Uterus (tissue), 4 donors: Measurements from ENCODE around the gene CFP. TPM values are rescaled to one million over a fixed set of nuclear protein-coding genes. Genes with fewer than 3 reads are reported as not detected.

Experiments
- DNase-seq, 2 donors: peaks; one replicate each; pipeline ENCODE4 v3.0.0-alpha.2; 2019 to 2020
- H3K27ac ChIP-seq, 2 donors: fragments of 200-600 bp; sonication (generic); 1 replicate in 1 of 2; 2 replicates in 1 of 2; pipeline ENCODE4 v1.5.1; 2016 to 2018
- H3K27me3 ChIP-seq, 2 donors: fragments of 200-600 bp; sonication (generic); one replicate each; pipeline ENCODE4 v1.5.1; 2018 to 2019; ENCODE audit warnings: control low read depth in 1 of 2
- H3K36me3 ChIP-seq, 2 donors: fragments of 200-600 bp; sonication (generic); one replicate each; pipeline ENCODE4 v1.5.1; 2019; ENCODE audit warnings: control low read depth in 1 of 2
- H3K4me1 ChIP-seq, 2 donors: fragments of 200-600 bp; sonication (generic); one replicate each; pipeline ENCODE4 v1.5.1; 2018 to 2019; ENCODE audit warnings: control low read depth in 1 of 2
- H3K4me3 ChIP-seq, 2 donors: fragments of 200-600 bp; sonication (generic); 1 replicate in 1 of 2; 2 replicates in 1 of 2; pipeline ENCODE4 v1.5.1; 2018 to 2019; ENCODE audit warnings: mild to moderate bottlenecking in 1 of 2
- H3K9me3 ChIP-seq, 2 donors: fragments of 200-600 bp; sonication (generic); one replicate each; pipeline ENCODE4 v1.5.1; 2019; ENCODE audit warnings: control low read depth in 1 of 2
- POLR2A ChIP-seq, 2 donors: fragments of 450-650 bp; IDR thresholded peaks; one replicate each; pipeline ENCODE4 v1.6.1; 2016; ENCODE audit warnings: antibody characterized with exemption in 2 of 2, mild to moderate bottlenecking in 1 of 2, moderate library complexity in 1 of 2
- intact Hi-C: fragments of 100-400 bp; cut with DNase I; formaldehyde crosslinking; loops from one replicate; pipeline ENCODE4 v1.15.1; 2023; ENCODE audit warnings: low total_unique reads
- total RNA-seq, 4 donors: library from RNA; depleted of rRNA in 3 of 4; stranded (reverse); fragments of >200 nt in 3 of 4; gene quantifications; one replicate each; pipeline versions ENCODE4 v1.1.0 to v1.2.4, GENCODE V29; 2014 to 2023
- TF ChIP-seq, protein P1 (sequence below), 4 experiments: fragments of 200-600 bp in 2 of 4; fragments of 450-650 bp in 2 of 4; sonication (generic) in 2 of 4; IDR thresholded peaks; one replicate each; pipeline ENCODE4 v1.5.1; 2016 to 2019; ENCODE audit warnings: antibody characterized with exemption in 4 of 4, mild to moderate bottlenecking in 2 of 4, moderate library complexity in 1 of 4
- donor health status: DM: yes; HTN: yes; CAD: no.

The CFP gene
- total RNA-seq, 4 donors from 2014 or later: 0.51 to 2.0 (median 1.7) TPM; not detected in 1

DNA sequence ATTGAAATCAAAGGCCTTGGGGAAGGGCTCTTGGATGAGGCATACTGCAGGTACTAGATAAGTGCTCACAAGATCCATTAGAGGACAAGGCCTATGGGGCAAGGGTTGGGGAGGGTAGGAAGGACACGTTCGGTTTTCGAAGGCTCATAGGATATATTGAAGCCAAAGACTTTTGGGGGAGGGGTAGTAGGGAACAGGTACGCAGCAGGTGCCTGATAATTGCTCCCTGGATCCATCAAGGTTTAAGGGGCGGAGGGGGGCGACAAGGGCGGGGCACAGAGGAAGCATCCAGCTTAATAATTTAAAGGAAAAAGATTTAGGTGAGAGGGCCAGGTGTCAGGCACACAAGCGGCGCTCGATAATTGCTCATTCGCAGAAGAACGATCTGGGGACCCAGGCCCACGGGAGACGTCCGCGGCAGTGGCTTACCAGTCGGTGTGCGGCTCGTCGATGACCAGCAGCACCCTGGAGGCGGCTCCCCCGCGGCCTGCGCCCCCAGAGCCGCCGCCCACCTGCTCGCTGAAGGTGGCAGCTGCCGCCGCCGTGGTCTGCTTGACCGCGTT is 10.7 kb downstream of the CFP start:
- DNase-seq: no peak
- no peak overlapping the region for H3K4me3 ChIP-seq

GRCh38 chrX:47614618-47615017 is 15.1 kb downstream of the CFP start:
- H3K27ac ChIP-seq: no peak overlapping the region
- intact Hi-C loops: no loop called here
- no peaks in the 10 kb centered on the region for H3K4me1 ChIP-seq
- DNase-seq: no peak
- no peaks in the 10 kb centered on the region for H3K9me3 ChIP-seq
- H3K36me3 ChIP-seq: no peaks in the 10 kb centered on the region
- no peaks in the 10 kb centered on the region for H3K27me3 ChIP-seq
- TF ChIP-seq, protein P1, sequence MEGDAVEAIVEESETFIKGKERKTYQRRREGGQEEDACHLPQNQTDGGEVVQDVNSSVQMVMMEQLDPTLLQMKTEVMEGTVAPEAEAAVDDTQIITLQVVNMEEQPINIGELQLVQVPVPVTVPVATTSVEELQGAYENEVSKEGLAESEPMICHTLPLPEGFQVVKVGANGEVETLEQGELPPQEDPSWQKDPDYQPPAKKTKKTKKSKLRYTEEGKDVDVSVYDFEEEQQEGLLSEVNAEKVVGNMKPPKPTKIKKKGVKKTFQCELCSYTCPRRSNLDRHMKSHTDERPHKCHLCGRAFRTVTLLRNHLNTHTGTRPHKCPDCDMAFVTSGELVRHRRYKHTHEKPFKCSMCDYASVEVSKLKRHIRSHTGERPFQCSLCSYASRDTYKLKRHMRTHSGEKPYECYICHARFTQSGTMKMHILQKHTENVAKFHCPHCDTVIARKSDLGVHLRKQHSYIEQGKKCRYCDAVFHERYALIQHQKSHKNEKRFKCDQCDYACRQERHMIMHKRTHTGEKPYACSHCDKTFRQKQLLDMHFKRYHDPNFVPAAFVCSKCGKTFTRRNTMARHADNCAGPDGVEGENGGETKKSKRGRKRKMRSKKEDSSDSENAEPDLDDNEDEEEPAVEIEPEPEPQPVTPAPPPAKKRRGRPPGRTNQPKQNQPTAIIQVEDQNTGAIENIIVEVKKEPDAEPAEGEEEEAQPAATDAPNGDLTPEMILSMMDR (IDR thresholded peaks at IDR 0.05): no peak
- no peak for TF ChIP-seq POLR2A (IDR thresholded peaks at IDR 0.05)
- no peak overlapping the region for H3K4me3 ChIP-seq

More for the DNA sequence above, 10.7 kb downstream of the CFP start:
- H3K36me3 ChIP-seq: no peaks in the 10 kb centered on the region
- H3K4me1 ChIP-seq: no peaks in the 10 kb centered on the region
- H3K9me3 ChIP-seq: no peaks in the 10 kb centered on the region
- no peaks in the 10 kb centered on the region for H3K27me3 ChIP-seq
- TF ChIP-seq, protein P1 (IDR thresholded peaks at IDR 0.05): no peak
- TF ChIP-seq POLR2A (IDR thresholded peaks at IDR 0.05): no peak
- H3K27ac ChIP-seq: no peak overlapping the region
- intact Hi-C loops: no loop called here

DNA sequence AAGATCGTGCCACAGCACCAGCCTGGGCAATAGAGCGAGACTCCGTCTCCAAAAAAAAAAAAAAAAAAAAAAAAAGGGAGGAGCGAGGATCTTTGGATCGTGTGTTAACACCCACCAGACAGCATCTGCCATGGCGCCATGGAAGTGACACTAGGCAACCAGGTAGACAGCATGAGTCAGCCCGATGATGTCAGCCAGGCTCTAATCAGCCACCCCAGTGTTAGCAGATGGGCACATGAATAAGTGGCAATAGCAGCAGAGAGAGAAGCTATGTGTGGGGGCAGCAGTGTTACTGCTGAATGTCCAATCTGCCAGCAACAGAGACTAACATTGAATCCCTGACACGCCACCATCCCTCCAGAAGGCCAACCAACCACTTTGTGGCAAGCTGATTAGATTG is 16.6 kb downstream of the CFP start:
- no peak for DNase-seq
- H3K27ac ChIP-seq: no peak overlapping the region
- H3K4me3 ChIP-seq: no peak overlapping the region
- no peaks in the 10 kb centered on the region for H3K4me1 ChIP-seq
- no peaks in the 10 kb centered on the region for H3K9me3 ChIP-seq
- intact Hi-C loops: no loop called here
- TF ChIP-seq, protein P1 (IDR thresholded peaks at IDR 0.05): no peak
- no peak for TF ChIP-seq POLR2A (IDR thresholded peaks at IDR 0.05)
- H3K27me3 ChIP-seq: no peaks in the 10 kb centered on the region
- H3K36me3 ChIP-seq: no peaks in the 10 kb centered on the region

DNA sequence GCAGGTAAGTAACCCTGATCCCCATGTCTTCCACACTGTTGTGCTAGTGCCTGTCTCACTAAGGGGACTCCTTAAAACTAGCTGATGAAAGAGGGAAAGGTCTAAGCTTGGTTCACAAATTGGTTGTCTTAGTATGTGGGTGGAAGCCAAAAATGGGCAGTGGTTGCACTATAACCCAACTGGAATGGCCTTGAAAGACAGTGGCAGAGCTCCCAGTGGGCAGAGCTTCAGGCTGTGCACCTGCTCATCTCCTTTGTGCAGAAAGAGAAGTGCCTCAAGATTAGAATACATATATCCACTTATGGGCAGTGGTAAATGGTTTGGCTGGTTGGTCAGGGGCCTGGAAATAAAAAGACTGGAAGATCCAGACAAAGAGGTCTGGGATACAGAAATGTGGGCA is 17.3 kb downstream of the CFP start:
- no peaks in the 10 kb centered on the region for H3K4me1 ChIP-seq
- no peaks in the 10 kb centered on the region for H3K9me3 ChIP-seq
- intact Hi-C loops: no loop called here
- H3K27me3 ChIP-seq: no peaks in the 10 kb centered on the region
- TF ChIP-seq POLR2A (IDR thresholded peaks at IDR 0.05): no peak
- TF ChIP-seq, protein P1 (IDR thresholded peaks at IDR 0.05): no peak
- no peaks in the 10 kb centered on the region for H3K36me3 ChIP-seq
- H3K27ac ChIP-seq: no peak overlapping the region
- no peak overlapping the region for H3K4me3 ChIP-seq
- no peak for DNase-seq

- no peaks in the 10 kb centered on the region for H3K9me3 ChIP-seq
- H3K4me1 ChIP-seq: no peaks in the 10 kb centered on the region
- H3K27me3 ChIP-seq: no peaks in the 10 kb centered on the region
- TF ChIP-seq, protein P1 (IDR thresholded peaks at IDR 0.05): no peak
- no peak for TF ChIP-seq POLR2A (IDR thresholded peaks at IDR 0.05)
- no peak overlapping the region for H3K4me3 ChIP-seq
- H3K27ac ChIP-seq: no peak overlapping the region
- no peaks in the 10 kb centered on the region for H3K36me3 ChIP-seq
- no peak for DNase-seq
- intact Hi-C loops: no loop called here
Observed at GRCh38 chrX:47611926-47612325, 17.8 kb downstream of the CFP start.
